HG02763 (cell line): ENCODE results near the gene ZBED2.
A peak's percentile ranks its signal among the peaks of the same experiment; 100 is the strongest.

Experiments used
- ATAC-seq: cut with Tn5 transposase; IDR thresholded peaks from one replicate; pipeline ENCODE4 v1.9.1; 2021; ENCODE audit warnings: mild to moderate bottlenecking, moderate library complexity; ENCODE audit not compliant: unreplicated experiment

Gene ZBED2

GRCh38 chr3:111604119-111604518 is 9.0 kb upstream of the ZBED2 start:
- no peak for ATAC-seq

GRCh38 chr3:111603679-111604078 is 8.5 kb upstream of the ZBED2 start:
- ATAC-seq = no peak

GRCh38 chr3:111601810-111602209 is 6.7 kb upstream of the ZBED2 start:
- no peak for ATAC-seq

- ATAC-seq = no peak
These were observed 3.4 kb upstream of the ZBED2 start for GRCh38 chr3:111598552-111598951.

- no peak for ATAC-seq
These were observed 3.0 kb upstream of the ZBED2 start for GRCh38 chr3:111598139-111598538.

- ATAC-seq = no peak
These were observed 1.2 kb upstream of the ZBED2 start for GRCh38 chr3:111596328-111596727.

GRCh38 chr3:111594781-111595180 is 365 bp downstream of the ZBED2 start:
- ATAC-seq = peak; percentile 5

- peak; percentile 64 for ATAC-seq
These were observed 941 bp downstream of the ZBED2 start for GRCh38 chr3:111594205-111594604.

- ATAC-seq = no peak
These were observed 1.5 kb downstream of the ZBED2 start for GRCh38 chr3:111593666-111594065.

GRCh38 chr3:111592936-111593335 is 2.2 kb downstream of the ZBED2 start:
- no peak for ATAC-seq

- ATAC-seq = no peak
These were observed 3.0 kb downstream of the ZBED2 start for GRCh38 chr3:111592143-111592542.

- ATAC-seq = no peak
These were observed 3.6 kb downstream of the ZBED2 start for GRCh38 chr3:111591555-111591954.

- ATAC-seq = no peak
These were observed 5.0 kb downstream of the ZBED2 start for GRCh38 chr3:111590143-111590491.

- ATAC-seq = no peak
These were observed 5.6 kb downstream of the ZBED2 start for GRCh38 chr3:111589303-111590142.

- no peak for ATAC-seq
These were observed 6.6 kb downstream of the ZBED2 start for GRCh38 chr3:111588527-111588926.

- ATAC-seq = no peak
These were observed 9.9 kb downstream of the ZBED2 start for GRCh38 chr3:111585217-111585616.

- no peak for ATAC-seq
These were observed 10.4 kb downstream of the ZBED2 start for GRCh38 chr3:111584744-111585143.

GRCh38 chr3:111582120-111582474 is 13.0 kb downstream of the ZBED2 start:
- no peak for ATAC-seq

- ATAC-seq = no peak
These were observed 13.6 kb downstream of the ZBED2 start for GRCh38 chr3:111581403-111582119.

GRCh38 chr3:111579495-111579894 is 15.7 kb downstream of the ZBED2 start:
- ATAC-seq = no peak

GRCh38 chr3:111578867-111579266 is 16.3 kb downstream of the ZBED2 start:
- no peak for ATAC-seq
